Amniotic epithelial cell (primary cell): ENCODE results near the gene GCNT2.
"Not testable (repeated sequence)": the region's sequence is repeated elsewhere in the genome, so short reads cannot be mapped to it uniquely, and the experiment has no call there.

Experiments
- DNase-seq: peaks from one replicate; pipeline ENCODE4 v3.0.0-alpha.2; 2010; ENCODE audit warnings: low read depth

GCNT2 gene

DNA sequence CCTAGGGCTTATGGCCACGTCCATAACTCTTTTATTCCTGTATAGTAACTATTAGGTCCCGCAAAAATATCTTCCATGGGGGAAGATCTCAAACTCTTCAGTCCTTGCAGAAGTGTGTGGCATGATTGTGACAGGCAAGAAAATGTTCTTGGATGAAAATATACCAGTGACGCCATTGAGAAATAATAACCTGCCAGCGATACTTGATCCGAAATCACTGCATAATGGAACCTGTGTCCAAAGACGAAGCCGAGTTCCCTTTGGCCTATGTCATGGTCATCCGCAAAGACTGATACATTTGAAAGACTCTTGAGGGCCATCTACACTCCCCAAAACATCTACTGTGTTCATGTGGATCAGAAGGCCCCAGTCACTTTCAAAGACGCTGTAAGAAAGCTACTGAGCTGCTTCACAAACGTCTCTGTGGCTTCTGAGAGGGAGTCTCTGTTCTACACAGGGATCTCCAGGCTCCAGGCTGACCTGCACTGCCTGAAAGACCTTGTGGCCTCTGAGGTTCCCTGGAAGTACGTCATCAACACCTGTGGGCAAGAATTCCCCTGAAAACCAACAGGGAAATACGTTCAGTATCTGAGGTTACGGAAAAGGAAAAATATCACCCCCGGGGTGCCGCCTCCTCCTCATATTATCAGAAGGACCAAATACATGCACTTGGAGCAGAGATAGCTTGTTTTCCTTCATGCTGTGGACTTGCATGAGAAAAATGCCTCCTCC is 6.9 kb upstream of the GCNT2 start:
- DNase-seq: no peak

DNA sequence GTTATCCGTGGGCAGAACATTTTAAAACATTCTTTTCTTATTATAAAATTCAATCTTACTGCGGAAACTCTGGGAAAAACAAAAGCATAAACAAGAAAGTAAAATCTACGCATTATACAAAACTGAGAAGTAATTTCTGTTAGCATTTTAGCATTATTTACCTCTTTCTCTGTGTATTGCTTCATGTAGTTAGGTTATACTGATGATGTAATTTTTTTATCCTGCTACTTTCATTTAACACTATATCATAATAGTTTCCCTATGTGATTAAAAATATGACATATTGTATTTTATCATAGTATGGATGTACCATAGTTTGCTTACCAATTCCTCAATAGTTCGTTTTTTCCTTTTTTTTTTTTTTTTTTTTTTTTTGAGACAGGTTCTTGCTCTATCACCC is 4.2 kb upstream of the GCNT2 start:
- no peak for DNase-seq

DNA sequence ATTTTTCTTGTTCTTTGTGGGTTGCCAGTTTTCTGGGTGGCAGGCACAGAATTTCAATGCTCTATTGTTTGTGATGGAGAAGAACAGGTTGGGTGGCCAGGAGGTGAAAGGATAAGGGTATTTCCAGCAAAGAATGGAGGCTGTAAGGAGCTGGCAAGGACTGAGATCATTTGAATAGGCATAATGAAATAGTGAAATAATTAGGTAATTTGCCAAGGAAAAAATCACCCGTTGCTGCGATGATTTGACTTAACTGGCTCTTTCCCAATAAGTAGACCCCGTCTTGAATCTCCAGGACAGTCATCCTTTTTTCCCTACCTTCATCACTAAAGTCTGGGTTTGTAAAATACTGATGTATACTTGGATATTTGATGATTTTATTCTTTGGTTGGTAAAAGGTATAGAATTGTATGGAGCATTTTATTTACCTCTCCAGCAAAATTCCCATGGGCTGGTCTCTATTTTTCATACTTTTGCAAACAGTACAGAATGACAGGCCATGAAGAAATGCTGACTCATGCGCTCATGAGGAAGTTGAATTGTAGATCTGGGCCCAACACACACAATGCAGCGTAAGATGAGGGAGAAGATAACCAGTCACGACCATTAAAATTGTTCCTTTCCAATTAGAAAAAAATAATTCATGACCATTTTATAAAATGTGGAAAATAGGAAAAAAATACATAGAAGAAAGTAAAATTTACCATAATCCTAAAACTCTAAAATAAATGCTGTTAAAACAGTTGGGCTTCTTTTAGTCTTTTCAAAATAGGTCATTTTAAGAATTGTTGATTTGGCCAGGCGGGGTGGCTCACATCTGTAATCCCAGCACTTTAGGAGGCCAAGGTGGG is 2.4 kb upstream of the GCNT2 start:
- DNase-seq: peak; percentile 75

DNA sequence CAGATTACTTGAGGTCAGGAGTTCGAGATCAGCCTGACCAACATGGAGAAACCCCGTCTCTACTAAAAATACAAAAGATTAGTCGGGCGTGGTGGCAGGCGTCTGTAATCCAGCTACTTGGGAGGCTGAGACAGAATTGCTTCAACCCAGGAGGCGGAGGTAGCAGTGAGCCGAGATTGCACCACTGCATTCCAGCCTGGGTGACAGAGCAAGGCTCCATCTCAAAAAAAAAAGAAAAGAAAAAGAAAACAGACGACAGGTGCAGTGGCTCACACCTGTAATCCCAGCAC is 1.8 kb upstream of the GCNT2 start:
- DNase-seq: peak; percentile 32

DNA sequence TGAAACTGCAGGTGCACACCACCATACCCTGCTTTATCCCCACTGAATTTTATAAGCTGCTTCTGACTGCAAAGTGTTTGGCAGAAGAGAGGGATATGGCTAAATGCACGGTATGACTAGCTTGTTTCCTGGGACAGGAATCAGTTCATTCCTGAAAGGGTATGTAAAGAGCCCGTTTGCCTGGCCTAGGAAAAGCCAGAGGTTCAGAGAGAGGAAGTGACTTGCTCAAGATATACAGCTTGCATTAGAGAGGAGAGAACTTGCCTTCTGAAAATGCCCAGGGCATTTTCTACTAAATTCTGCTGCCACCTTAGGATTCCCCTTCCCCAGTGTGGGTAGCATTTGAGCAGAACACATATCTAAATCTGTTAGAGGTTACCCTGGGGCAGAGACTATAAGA is 683 bp upstream of the GCNT2 start:
- DNase-seq: no peak

DNA sequence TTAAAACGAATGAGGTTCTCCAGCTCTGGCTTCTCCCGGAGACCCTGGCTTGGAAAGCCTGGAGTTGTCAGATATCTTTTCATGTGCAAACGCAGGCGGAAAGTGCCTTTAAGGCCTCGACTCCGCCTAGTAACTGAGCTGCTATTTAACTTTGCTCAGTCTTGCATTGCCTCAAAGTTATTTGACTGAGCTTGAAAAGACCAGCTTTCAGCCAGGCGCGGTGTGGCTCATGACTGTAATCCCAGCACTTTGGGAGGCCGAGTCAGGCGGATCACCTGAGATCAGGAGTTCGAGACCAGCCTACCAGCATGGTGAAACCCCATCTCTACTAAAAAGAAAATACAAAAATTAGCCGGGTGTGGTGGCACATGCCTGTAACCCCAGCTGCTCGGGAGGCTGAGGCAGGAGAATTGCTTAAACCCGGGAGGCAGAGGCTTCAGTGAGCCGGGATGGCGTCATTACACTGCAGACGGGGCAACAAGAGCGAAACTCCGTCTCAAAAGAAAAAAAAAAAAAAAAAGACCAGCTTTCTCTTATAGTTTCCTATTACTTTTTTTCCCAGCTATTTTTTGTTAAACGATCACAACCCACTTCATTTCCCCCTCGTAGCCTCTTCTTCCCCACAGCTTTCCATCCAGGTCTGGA is 1.9 kb downstream of the GCNT2 start:
- no peak for DNase-seq

DNA sequence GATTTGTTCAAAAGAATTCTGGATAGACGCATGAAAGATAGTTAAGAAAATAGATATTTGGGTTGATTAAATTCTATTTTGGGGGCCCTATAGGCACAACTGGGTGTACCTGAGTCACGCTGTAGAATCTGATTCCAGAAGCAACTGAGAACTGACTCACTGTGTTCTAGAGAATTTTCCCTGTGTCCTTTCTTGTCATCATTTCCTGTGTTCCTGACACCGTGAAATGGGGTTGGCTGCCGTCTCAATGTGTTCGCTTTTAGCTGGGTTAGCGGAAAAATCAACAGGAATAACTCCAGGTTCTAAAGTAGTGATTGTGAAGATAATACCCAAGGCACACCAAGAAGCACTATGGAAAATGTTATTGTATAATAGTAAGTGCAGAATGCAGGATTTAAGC is 5.0 kb downstream of the GCNT2 start:
- DNase-seq: no peak

DNA sequence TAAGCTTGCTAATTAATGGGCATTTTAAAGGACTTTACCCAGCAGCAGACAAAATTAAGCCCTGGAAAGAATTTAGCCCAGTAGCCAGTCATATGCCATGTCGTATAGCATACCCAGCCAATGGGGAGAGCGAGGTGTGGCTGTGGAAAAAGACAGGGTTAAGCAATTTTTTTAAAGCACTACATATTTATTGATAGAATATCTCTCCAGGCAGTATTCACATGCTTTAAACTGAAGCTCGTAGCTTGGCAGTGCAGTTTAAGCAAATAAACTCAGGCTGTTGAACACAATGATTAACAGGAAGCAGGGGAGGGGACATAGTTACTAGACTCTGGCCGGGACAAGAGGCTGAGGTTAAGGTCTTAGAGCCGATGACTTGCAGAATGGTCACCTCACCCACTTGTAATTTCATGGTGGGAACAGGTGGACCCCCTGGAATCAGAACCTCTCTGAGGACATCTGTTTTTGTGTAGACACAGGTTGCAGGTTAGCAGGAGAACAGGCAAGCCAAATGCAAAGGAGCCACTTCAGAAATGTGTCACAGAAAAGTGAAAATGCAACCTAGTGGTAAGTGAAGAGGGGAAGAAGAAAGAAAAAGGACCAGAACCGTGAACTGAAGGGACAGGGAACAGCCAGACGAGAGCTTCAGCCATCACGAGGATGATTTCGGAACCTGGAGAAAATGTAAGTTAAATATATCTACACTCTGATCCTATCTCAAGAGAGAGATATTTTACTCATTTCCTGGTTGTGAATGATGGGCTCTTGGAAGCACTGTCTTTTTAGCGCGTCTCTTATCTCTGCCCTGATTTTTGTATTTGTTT is 7.2 kb downstream of the GCNT2 start:
- no peak for DNase-seq

DNA sequence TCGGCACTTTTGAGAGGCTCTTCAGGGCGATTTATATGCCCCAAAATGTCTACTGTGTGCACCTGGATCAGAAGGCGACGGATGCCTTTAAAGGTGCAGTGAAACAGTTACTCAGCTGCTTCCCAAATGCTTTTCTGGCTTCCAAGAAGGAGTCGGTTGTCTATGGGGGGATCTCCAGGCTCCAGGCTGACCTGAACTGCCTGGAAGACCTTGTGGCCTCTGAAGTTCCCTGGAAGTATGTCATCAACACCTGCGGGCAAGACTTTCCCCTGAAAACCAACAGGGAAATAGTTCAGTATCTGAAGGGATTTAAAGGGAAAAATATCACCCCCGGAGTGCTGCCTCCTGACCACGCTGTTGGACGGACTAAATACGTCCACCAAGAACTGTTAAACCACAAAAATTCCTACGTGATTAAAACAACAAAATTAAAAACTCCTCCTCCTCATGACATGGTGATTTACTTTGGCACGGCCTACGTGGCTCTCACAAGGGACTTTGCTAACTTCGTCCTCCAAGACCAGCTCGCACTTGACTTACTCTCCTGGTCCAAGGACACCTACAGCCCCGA is 8.2 kb downstream of the GCNT2 start:
- DNase-seq: no peak

DNA sequence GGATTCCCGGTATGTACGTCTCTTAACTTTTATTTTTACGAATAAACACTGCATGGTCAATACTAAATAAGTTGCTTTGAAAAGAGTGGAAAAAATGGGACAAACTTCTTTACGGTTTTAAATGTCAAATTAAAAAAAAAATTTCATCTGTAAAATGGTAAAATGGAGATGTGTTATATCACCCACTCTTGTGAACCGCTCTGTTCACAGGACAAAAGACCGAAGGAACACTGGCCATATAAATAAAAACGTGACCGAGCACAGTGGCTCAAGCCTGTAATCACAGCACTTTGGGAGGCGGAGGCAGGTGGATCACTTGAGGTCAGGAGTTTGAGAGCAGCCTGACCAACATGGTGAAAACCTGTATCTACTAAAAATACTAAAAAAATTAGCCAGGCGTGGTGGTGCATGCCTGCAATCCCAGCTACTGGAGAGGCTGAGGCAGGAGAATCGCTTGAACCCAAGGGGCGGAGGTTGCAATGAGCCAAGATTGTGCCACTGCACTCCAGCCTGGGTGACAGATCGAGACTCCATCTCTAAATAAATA is 8.8 kb downstream of the GCNT2 start:
- not testable (repeated sequence) for DNase-seq

DNA sequence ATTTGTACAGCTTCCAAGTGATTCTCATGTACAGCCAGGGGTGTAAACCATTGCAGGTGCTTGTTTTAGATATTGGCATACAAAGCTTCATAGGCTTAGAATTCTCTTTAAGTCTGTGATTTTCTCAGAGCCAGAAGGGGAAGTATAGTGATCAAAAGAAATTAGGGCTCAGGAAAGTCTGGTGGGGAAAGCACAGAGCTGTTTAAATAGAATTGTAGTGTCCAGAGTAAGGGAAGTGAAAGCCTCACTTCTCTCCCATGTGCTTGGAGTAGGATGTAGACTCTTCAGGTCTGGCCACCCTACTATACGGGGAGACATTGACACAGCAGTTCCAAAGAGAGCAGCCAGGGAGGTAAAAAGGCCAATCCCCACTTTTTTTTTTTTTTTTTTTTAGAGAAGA is 10.4 kb downstream of the GCNT2 start:
- no peak for DNase-seq

DNA sequence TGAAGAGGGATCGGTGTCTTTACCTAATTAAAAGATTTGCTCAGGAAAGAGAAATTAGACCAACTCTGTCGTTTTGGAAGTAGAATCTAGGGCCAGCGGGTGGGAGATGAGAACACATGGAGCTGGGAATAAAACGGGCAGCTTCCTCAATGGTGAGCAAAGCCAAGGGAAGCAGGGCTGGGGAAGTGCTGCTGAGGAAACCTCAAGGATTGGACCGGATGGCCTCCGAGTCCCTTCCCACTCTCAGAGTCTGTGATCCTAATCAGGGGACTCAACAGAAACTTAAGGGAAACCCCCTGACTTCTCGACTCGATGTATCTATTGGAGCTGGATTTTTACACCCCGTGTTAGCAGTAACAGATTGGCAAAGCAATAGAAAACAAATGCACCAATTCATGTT is 10.8 kb downstream of the GCNT2 start:
- no peak for DNase-seq

DNA sequence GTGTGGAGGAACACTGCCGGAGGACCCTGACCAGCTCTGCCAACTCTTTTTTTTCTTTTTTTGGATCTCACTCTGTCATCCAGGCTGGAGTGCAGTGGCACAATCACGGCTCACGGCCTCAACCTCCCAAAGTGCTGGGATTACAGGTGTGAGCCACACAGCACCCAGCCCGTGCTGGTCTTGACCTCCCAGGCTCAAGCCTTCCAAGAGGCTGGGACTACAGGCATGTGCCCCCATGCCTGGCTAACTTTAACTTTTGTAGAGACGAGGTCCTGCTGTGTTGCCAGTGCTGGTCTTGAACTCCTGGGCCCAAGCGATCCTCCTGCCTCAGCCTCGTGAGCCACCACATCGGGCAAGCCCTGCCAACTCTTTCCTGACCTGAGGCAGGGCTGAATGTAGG is 11.2 kb downstream of the GCNT2 start:
- no peak for DNase-seq

DNA sequence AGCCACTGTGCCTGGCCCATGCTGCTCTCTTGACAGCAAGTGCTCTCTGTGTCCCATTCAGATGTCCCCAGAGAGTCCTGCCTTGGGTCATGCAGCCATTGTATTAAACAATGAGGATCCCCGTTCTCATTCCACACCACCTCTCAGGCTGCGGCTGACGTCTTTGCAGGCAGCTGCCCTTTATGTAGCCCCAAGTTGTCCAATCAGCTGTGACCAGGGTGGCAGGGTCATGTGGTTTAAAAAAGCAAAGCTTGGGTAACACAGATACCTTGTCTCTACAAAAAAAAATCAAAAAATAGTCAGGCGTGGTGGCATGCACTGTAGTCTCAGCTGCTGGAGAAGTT is 13.2 kb downstream of the GCNT2 start:
- DNase-seq: no peak

DNA sequence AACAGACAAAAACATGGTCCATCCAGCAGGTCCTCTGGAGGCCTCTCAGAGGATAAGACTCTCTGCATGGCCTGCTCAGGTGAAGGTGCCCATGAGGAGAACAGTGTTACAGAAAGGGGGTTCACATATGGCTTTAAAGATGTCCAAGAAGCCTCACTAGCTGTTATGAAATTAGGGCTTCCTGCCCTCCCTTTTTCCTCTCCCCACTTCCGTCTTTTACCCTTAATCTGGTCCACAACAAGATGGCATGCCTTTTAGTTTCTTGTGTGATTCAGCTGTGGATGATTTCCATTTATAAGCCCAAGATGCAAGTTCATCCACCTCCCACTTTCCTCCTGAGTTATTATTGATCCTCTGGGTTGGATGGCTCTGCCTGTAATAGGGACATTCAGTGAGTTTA is 14.0 kb downstream of the GCNT2 start:
- no peak for DNase-seq

DNA sequence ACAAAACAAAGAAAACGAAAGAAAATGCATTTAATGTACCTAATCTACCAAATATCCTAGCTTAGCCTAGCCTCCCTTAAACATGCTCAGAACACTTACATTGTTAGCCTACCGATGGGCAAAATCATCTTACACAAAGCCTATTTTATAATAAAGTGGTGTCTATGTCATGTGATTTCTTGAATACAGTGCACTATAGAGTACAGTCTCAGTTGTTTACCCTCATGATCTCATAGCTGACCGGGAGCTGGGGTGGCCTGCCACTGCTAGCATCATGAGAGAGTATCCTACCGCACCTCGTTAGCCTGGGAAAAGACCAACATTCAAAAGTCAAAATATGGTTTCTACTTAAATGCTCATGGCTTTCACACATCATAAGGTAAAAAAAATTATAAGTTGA is 16.6 kb downstream of the GCNT2 start:
- DNase-seq: no peak

DNA sequence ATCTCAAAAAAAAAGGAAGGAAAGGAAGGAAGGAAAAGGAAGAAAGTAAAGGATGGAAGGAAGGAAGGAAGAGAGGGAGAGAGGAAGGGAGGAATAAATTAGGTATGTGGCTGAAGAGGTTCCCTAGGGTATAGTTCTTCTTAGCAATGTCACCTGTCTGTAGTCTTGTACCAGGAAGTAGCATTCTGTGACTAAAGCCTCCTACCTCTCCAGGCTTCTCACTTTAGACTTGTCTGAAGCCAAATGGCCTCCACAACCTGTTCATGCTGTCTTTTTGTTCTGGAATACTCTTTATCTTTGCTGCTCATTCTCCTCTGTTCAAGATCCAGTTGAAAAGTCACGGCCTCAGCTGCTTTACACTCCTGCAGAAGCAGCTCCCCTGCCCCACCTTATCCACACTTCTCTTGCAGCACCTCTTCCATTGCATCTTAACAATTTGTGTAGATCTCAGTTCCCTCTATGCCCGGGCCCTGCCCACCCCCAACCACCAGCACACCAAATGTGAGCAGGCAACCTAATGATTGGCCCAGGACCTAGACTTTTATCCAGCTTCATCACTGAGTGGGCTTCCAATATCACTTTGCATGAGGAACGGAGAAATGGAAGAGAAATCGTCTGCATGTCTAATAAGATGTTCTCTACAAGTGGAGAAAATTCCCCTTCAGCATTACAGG is 19.1 kb downstream of the GCNT2 start:
- no peak for DNase-seq

DNA sequence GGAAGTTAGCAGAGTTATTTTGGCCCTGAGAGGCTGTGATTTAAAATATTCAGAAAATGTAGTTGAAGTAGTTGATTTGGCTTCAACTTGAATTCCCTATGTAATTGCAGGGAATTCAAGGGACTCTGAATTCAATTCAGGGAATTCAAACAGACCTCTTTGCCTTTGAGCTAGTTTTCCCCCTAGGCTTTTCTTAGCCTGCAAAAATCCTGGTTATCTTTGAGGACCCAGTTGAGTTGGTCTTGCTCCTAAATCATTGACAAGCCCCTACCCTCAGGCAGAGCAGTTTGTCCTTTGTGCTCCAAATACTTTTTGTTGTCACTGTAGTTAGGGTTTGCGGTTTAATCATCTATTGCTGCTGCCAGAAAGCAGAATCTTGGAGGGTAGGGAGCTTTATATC is 20.4 kb downstream of the GCNT2 start:
- no peak for DNase-seq

DNA sequence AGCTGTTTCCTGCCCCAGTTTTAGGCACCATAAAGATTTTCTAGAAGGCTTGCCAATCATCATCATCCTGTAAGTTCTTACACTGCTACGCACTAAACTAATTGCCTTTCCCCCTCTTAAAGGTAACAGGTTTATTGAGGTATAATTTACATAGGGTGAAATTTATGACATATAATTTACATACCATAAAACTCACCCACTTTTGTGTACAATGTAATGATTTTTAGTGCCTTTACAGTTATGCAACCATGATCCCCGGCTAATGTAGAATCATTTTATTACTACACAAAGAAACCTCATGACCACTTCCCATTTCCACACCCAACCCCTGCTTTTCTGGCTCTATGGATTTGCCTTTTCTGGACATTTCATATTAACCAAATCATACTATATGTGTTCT is 21.1 kb downstream of the GCNT2 start:
- DNase-seq: no peak

DNA sequence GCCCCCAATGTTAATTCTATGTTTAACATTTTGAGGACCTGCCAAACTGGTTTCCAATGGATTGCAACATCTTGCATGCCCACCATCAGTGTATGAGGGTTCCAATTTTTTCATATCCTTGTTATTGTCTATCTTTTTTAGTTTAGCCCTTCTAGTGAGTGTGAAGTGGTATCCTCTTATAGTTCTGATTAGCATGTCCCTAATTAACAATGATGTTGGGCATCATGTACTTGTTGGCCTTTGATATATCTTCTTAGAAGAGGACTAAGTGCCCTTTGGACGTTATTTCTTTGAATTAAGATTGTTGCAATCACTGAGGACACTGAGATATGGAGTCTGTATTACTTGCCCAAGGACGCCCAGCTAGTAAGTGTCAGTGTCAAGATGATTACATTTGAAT is 22.3 kb downstream of the GCNT2 start:
- no peak for DNase-seq

DNA sequence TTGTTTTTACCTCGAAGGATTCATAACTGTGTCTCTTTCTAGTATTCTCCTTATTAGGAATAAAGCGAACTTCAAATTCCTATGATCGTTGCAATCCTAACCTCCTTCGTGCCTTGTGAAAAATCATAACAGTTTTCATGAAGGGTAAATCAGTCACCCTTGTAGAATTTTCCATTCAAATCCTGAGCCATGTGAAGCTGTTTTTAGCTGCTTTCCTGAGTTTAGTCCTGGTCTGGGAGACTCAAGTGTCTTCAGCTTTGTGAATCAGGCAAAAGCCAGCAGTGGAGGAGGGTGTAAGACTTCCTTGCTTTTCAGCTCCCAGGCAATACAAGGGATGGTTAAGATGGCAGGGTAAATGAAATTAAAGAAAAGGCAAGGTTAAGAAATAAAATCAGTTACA is 24.3 kb downstream of the GCNT2 start:
- no peak for DNase-seq
